HepG2 (cell line): ENCODE results near the gene TNFRSF21. TPM values are rescaled to one million over a fixed set of nuclear protein-coding genes. Genes with fewer than 3 reads are reported as not detected.

Experiments used
- ATAC-seq: fragments of 200-7000 bp; cut with Tn5 transposase; 3 replicates; pipeline ENCODE4 v1.9.1; 2020; ENCODE audit warnings: mild to moderate bottlenecking, moderate library complexity
- BruUV-seq: library from RNA; stranded (reverse); fragments of 400-500 nt; replicated peaks from 2 replicates; lab custom pipeline; 2021; lab: Mats Ljungman, UMichigan
- CTCF ChIA-PET: fragments of 300-600 bp; formaldehyde crosslinking; extraction: SDS; loops from one replicate; lab custom pipeline; 2021; ENCODE audit warnings: low total read pairs, inconsistent platforms, low intra/inter-chr PET ratio; lab: Yijun Ruan, JAX
- POLR2A ChIA-PET: fragments of 350-600 bp; sonication (Branson Sonifier 250); formaldehyde crosslinking; loops from one replicate; lab custom pipeline; 2020; ENCODE audit warnings: antibody characterized with exemption, inconsistent platforms; lab: Yijun Ruan, JAX
- DNase-seq: peaks from one replicate; pipeline ENCODE4 v3.0.0-alpha.2; 2015; ENCODE audit warnings: low spot score
- FAIRE-seq: peaks from 3 replicates; lab custom pipeline; 2011; peaks lifted over from hg19 to GRCh38; lab: Jason Lieb, UNC
- H2AFZ ChIP-seq: one replicate; pipeline ENCODE4 v1.6.1; 2011; ENCODE audit warnings: low read length, inconsistent platforms
- H3K27ac ChIP-seq: fragments of 300-600 bp; 3 replicates; pipeline ENCODE4 v1.8.0; 2011; ENCODE audit warnings: mixed run types, mild to moderate bottlenecking, mixed read lengths, low read length, inconsistent platforms; ENCODE audit not compliant: insufficient read depth; ENCODE audit errors: extremely low read length
- H3K27me3 ChIP-seq, 2 experiments: fragments of 200-600 bp in 1 of 2; 2 replicates in 1 of 2; 3 replicates in 1 of 2; pipeline versions ENCODE4 v1.6.0 to v1.8.0; 2011; ENCODE audit warnings: low read length in 2 of 2, mild to moderate bottlenecking in 2 of 2, moderate library complexity in 2 of 2, inconsistent platforms in 1 of 2; ENCODE audit not compliant: insufficient read depth in 2 of 2, control insufficient read depth in 1 of 2
- H3K36me3 ChIP-seq, 2 experiments: fragments of 200-600 bp in 1 of 2; replicated peaks in 1 of 2; 2 replicates in 1 of 2; 3 replicates in 1 of 2; pipeline versions ENCODE4 v1.5.1 to v1.8.0; 2011; ENCODE audit warnings: low read length in 2 of 2, inconsistent platforms in 1 of 2; ENCODE audit not compliant: insufficient read depth in 2 of 2, control insufficient read depth in 1 of 2
- H3K4me1 ChIP-seq: 2 replicates; pipeline ENCODE4 v1.5.1; 2012; ENCODE audit warnings: low read length, inconsistent platforms; ENCODE audit not compliant: insufficient read depth
- H3K4me2 ChIP-seq: 2 replicates; pipeline ENCODE4 v1.6.0; 2011; ENCODE audit warnings: low read depth, low read length, inconsistent platforms
- H3K4me3 ChIP-seq, 3 experiments: fragments of 200-600 bp in 1 of 3; sonication (generic), shearing (Covaris generic) in 1 of 3; replicated peaks in 1 of 3; 2 replicates each; pipeline ENCODE4 v1.5.1; 2011 to 2016; ENCODE audit warnings: low read length in 3 of 3, inconsistent platforms in 2 of 3, low read depth in 2 of 3, mild to moderate bottlenecking in 2 of 3, control low read depth in 1 of 3, mixed read lengths in 1 of 3; ENCODE audit not compliant: insufficient read depth in 1 of 3
- H3K79me2 ChIP-seq: one replicate; pipeline ENCODE4 v1.6.1; 2011; ENCODE audit warnings: low read length, inconsistent platforms; ENCODE audit not compliant: insufficient read depth
- H3K9ac ChIP-seq: 2 replicates; pipeline ENCODE4 v1.6.0; 2011; ENCODE audit warnings: mild to moderate bottlenecking, low read depth, low read length, inconsistent platforms; ENCODE audit not compliant: insufficient read depth
- H3K9me3 ChIP-seq: 2 replicates; pipeline ENCODE4 v1.5.1; 2012; ENCODE audit warnings: mild to moderate bottlenecking, low read length
- H4K20me1 ChIP-seq: 2 replicates; pipeline ENCODE4 v1.6.0; 2011; ENCODE audit warnings: inconsistent platforms, mild to moderate bottlenecking, low read length, moderate library complexity; ENCODE audit not compliant: insufficient read depth
- ARNT ChIP-seq: fragments of 450-650 bp; IDR thresholded peaks from 2 replicates; pipeline ENCODE4 v1.6.1; 2017
- MATR3 ChIP-seq: sonication (generic); formaldehyde crosslinking; IDR thresholded peaks from 2 replicates; pipeline ENCODE4 v1.4.0; 2020; ENCODE audit warnings: missing genetic modification reagents
- ZMAT3 ChIP-seq: sonication (generic); formaldehyde crosslinking; conservative IDR thresholded peaks from 2 replicates; pipeline ENCODE4 v1.7.0; 2021; ENCODE audit warnings: missing genetic modification reagents
- ZNF263 ChIP-seq: sonication (generic); formaldehyde crosslinking; IDR thresholded peaks from 2 replicates; pipeline ENCODE4 v1.4.0; 2020; ENCODE audit warnings: missing genetic modification reagents
- ZNF326 ChIP-seq: sonication (generic); formaldehyde crosslinking; IDR thresholded peaks from 2 replicates; pipeline ENCODE4 v1.4.0; 2020; ENCODE audit warnings: missing genetic modification reagents, borderline replicate concordance
- ZNF329 ChIP-seq: sonication (generic); formaldehyde crosslinking; IDR thresholded peaks from 2 replicates; pipeline ENCODE4 v1.9.0; 2021; ENCODE audit warnings: low read depth, mild to moderate bottlenecking, missing genetic modification reagents
- WGBS: methylation state at CpG from one replicate; pipeline ENCODE4 v1.1.6; 2017; ENCODE audit warnings: low lambda C conversion rate; 5-methylcytosine and 5-hydroxymethylcytosine counted together
- in situ Hi-C: cut with HindIII; loops from 2 replicates; pipeline ENCODE4 v1.10.0; 2017; ENCODE audit warnings: low pct_unique_long_range_greater_than_20kb; ENCODE audit not compliant: extremely low pct_ligation_motif_present
- intact Hi-C: fragments of 100-400 bp; cut with micrococcal nuclease; formaldehyde crosslinking; loops from one replicate; pipeline ENCODE4 v1.10.0; 2022; ENCODE audit not compliant: unreplicated experiment
- polyA plus RNA-seq, 8 experiments: library from polyadenylated mRNA; depleted of rRNA in 3 of 8; stranded (reverse) in 7 of 8; unstranded in 1 of 8; fragments of >200 nt; fragmentation: Illumina TruSeq in 4 of 8; extraction: Trizol in 4 of 8; gene quantifications; 2 replicates each; pipeline versions ENCODE4 v1.2.1 to v1.2.3, GENCODE V29; 2011 to 2016; ENCODE audit warnings: low read depth in 4 of 8, missing spikeins in 1 of 8, mixed read lengths in 1 of 8; ENCODE audit not compliant: insufficient read depth in 1 of 8
- total RNA-seq, 5 experiments: library from RNA; depleted of rRNA; stranded (reverse); fragments of >200 nt; fragmentation: Illumina TruSeq; extraction: Trizol; gene quantifications; 2 replicates each; pipeline ENCODE4 v1.2.3, GENCODE V29; 2016; ENCODE audit warnings: low read depth in 1 of 5
- TF ChIP-seq, protein P1 (sequence below): sonication (generic); formaldehyde crosslinking; IDR thresholded peaks from 2 replicates; pipeline ENCODE4 v1.5.1; 2020; ENCODE audit warnings: missing genetic modification reagents, mild to moderate bottlenecking, borderline replicate concordance
- TF ChIP-seq, protein P2 (sequence below): sonication (generic); formaldehyde crosslinking; IDR thresholded peaks from 2 replicates; pipeline ENCODE4 v1.8.0; 2022; ENCODE audit warnings: mild to moderate bottlenecking, missing genetic modification reagents, moderate library complexity

TNFRSF21 gene
- total and polyA plus RNA-seq, 2 of the 13 experiments (the other 11 are each of a cell fraction or from before 2014, with no cell fraction given) = 24.8 to 46.3 TPM

DNA sequence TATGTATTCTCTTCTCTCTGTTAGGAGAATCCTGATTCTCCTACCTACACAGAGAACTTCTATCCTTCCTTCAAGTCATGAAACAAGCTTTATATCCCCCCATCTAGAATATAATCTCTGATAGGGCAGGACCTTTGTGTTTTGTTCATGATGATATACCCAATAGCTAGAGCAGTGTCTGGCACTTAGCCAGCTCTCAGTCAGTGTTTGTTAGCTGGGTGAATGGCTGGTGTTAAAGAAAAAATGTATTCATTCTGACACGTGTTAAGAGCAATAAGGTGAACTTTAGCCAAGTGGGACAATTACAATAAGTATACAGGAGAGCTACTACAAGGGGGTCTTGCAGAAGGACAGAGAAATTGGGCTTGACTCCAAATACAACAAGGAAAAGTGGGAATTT lies 34.3 kb upstream of the TNFRSF21 start:
- DNase-seq = no peak
- in situ Hi-C loops = no loop called here
- TF ChIP-seq, protein P1, sequence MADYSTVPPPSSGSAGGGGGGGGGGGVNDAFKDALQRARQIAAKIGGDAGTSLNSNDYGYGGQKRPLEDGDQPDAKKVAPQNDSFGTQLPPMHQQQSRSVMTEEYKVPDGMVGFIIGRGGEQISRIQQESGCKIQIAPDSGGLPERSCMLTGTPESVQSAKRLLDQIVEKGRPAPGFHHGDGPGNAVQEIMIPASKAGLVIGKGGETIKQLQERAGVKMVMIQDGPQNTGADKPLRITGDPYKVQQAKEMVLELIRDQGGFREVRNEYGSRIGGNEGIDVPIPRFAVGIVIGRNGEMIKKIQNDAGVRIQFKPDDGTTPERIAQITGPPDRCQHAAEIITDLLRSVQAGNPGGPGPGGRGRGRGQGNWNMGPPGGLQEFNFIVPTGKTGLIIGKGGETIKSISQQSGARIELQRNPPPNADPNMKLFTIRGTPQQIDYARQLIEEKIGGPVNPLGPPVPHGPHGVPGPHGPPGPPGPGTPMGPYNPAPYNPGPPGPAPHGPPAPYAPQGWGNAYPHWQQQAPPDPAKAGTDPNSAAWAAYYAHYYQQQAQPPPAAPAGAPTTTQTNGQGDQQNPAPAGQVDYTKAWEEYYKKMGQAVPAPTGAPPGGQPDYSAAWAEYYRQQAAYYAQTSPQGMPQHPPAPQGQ (CRISPR knock-in tag) = no peak
- no peak for TF ChIP-seq ZNF326 (CRISPR knock-in tag)
- TF ChIP-seq MATR3 (CRISPR knock-in tag) = no peak
- TF ChIP-seq ZNF329 (CRISPR knock-in tag) = no peak
- TF ChIP-seq ZMAT3 = no peak
- TF ChIP-seq, protein P2, sequence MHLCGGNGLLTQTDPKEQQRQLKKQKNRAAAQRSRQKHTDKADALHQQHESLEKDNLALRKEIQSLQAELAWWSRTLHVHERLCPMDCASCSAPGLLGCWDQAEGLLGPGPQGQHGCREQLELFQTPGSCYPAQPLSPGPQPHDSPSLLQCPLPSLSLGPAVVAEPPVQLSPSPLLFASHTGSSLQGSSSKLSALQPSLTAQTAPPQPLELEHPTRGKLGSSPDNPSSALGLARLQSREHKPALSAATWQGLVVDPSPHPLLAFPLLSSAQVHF (CRISPR knock-in tag) = no peak
- no peak for TF ChIP-seq ZNF263
- no peak for TF ChIP-seq ARNT
- TF ChIP-seq, all 625 proteins: peak for 0

More for the DNA sequence above, 34.3 kb upstream of the TNFRSF21 start:
- no peak overlapping the region for H3K4me3 ChIP-seq
- no peaks in the 10 kb centered on the region for H3K4me1 ChIP-seq
- POLR2A ChIA-PET = no interaction called here
- ATAC-seq (no peak), FAIRE-seq (no peak)
- intact Hi-C loops = no loop called here
- no peaks in the 10 kb centered on the region for H4K20me1 ChIP-seq
- no peak overlapping the region for H2AFZ ChIP-seq
- 2% methylated on average over 1 of the region's 1 CpG for WGBS
- H3K4me2 ChIP-seq = no peak overlapping the region
- no peak overlapping the region for H3K27ac ChIP-seq
- peaks cover 0 to 2% of the 10 kb centered on the region in 2 experiments; a peak in 2 of 5 replicates for H3K27me3 ChIP-seq
- no TSS peak for BruUV-seq
- H3K36me3 ChIP-seq = no peaks in the 10 kb centered on the region
- CTCF ChIA-PET = no interaction called here
- H3K79me2 ChIP-seq = no peaks in the 10 kb centered on the region
- H3K9ac ChIP-seq = no peak overlapping the region
- H3K9me3 ChIP-seq = no peaks in the 10 kb centered on the region
